GM12892 (cell line): ENCODE data around the gene C1QTNF1.
"Not testable (repeated sequence)": the region's sequence is repeated elsewhere in the genome, so short reads cannot be mapped to it uniquely, and the experiment has no call there.

Experiments used
- DNase-seq: peaks from one replicate; pipeline ENCODE4 v3.0.0; 2011; ENCODE audit not compliant: insufficient read length
- FAIRE-seq: peaks from 2 replicates; lab custom pipeline; 2011; peaks lifted over from hg19 to GRCh38; lab: Jason Lieb, UNC
- POLR2A ChIP-seq: IDR thresholded peaks from 2 replicates; pipeline ENCODE4 v1.6.1; 2011; ENCODE audit warnings: low read depth, low read length, control low read depth
- POLR2AphosphoS5 ChIP-seq: IDR thresholded peaks from 2 replicates; pipeline ENCODE4 v1.6.1; 2011; ENCODE audit warnings: low read depth, low read length, control low read depth
- TAF1 ChIP-seq: IDR thresholded peaks from 2 replicates; pipeline ENCODE4 v1.6.1; 2011; ENCODE audit warnings: low read depth, mild to moderate bottlenecking, control low read depth, low read length, borderline replicate concordance

Gene C1QTNF1

DNA sequence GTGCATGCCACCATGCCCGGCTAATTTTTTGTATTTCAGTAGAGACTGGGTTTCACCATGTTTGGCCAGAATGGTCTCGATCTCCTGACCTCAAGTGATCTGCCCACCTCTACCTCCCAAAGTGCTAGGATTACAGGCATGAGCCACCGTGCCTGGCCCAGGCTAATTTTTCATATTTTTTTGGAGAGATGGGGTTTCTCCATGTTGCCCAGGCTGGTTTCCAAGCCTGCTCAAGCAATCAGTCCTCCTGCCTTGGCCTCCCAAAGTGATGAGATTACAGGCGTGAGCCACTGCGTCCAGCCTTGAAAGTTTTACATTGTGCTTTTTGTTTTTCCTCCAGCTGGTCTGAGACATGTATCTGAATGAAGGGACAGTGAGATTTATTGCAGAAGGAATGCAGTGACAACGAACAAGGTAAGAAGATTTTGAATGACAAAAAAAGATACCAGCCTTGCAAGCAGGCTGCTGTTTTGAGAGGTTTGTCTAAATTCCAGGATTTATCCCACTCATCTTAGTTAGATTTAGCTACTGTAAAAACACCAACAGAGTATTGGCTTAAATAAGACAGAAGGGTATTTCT lies 47.3 kb downstream of the C1QTNF1 start:
- FAIRE-seq = no peak
- no peak for TF ChIP-seq POLR2A
- TF ChIP-seq POLR2AphosphoS5 = no peak
- no peak for TF ChIP-seq TAF1
- DNase-seq = no peak

DNA sequence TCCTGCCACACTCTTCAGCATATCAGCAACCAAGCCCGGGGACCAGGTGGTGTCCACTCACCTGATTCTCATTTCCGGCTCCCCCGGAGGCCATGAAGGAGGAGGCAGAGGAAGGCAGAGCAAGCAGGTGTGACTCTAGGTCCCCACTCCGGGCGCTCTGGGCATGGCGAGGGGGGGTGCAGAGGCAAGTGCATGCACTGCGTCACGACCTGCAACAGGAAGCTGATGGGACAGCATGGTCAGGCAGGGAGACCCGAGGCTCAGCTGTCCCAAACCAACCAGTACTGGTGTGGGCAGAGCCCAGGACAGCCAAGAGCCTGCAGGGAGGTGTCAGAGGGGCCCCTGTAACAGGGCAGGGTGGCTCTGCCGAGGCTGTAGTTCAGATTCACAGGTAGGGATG lies 48.6 kb downstream of the C1QTNF1 start:
- TF ChIP-seq POLR2A (no peak), POLR2AphosphoS5 (no peak), TAF1 (no peak)
- no peak for FAIRE-seq
- no peak for DNase-seq

- no peak for TF ChIP-seq POLR2A
- no peak for TF ChIP-seq TAF1
- TF ChIP-seq POLR2AphosphoS5 = no peak
- FAIRE-seq = no peak
Observed at GRCh38 chr17:79073016-79073705, 49.2 kb downstream of the C1QTNF1 start.

DNA sequence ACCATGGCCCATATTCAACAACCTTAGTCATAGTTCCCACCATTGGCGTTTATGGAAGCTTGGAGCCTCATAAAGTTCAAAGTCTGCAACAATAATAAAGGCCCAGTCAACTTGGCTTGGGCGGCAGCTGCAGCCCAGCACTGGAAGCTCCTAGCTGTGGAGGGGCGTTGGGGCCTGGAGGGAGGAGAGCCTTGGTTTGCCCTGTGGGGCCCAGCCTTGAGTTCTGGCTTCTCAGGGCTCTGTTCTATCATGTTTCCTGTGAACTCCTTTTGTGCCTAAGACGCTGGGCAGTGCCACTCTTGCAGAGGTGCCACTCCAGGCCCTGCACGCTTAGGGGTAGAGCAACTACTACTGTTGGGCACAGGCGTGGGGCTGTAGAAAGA lies 49.7 kb downstream of the C1QTNF1 start:
- FAIRE-seq = no peak

More at GRCh38 chr17:79073016-79073705, 49.2 kb downstream of the C1QTNF1 start:
- DNase-seq = no peak

GRCh38 chr17:79074121-79074648 lies 50.2 kb downstream of the C1QTNF1 start:
- not testable (repeated sequence) for FAIRE-seq, DNase-seq

More for the DNA sequence above, 49.7 kb downstream of the C1QTNF1 start:
- no peak for TF ChIP-seq POLR2AphosphoS5
- no peak for TF ChIP-seq TAF1
- TF ChIP-seq POLR2A = no peak
- DNase-seq = no peak

GRCh38 chr17:79074649-79075445 lies 50.9 kb downstream of the C1QTNF1 start, which contains the start of gene ENGASE:
Gene ENGASE, plus strand, starts transcription at chr17:79074824. Its CDS starts 121 bp downstream, at chr17:79074945.
- FAIRE-seq (peak; percentile 95), DNase-seq (peak; percentile 99)
- TF ChIP-seq POLR2A (peak; percentile 62; the same call in 1 of the 2 replicates), TAF1 (no peak)

DNA sequence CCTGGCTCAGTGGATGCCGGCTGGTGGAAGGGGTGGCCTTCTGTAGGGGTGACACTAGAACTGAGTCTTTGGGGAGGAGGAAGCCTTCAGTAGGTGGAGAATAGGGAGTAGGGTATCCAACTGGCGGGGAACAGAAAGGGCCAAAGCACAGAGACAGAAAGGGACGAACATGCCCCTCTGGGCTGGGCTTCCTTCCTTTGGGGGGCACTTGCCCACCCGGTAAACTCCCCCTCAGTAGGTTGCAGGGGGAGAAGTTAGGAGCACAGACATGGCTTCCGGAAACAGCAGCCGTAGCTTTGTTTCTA lies 51.4 kb downstream of the C1QTNF1 start:
- FAIRE-seq (no peak), DNase-seq (no peak)
- no peak for TF ChIP-seq POLR2AphosphoS5
- no peak for TF ChIP-seq TAF1

DNA sequence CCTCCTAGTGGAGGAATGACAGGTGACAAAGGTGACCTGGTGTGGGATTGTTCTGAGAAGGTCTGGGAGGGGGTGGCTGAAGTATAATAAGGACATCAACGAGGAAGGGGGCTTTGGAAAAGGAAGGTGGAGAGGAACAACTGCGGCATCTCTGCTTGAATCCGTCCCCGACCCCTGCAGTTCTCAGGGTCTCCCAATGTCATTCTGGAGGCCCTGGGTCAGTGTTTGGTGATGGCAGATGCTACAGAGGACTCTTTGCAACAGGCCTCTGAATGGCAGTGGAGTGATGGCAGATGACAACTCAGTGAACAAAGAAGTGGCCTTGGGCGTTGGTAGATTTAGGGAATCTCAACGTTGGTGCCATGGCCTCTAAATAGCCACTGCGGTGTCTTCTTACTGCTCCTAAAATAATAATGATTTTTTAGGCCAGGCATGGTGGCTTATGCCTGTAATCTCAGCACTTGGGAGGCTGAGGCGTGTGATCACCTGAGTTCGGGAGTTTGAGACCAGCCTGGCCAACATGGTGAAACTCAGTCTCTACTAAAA lies 52.0 kb downstream of the C1QTNF1 start:
- FAIRE-seq = no peak
- TF ChIP-seq POLR2A = no peak
- TF ChIP-seq POLR2AphosphoS5 = no peak
- no peak for TF ChIP-seq TAF1
- no peak for DNase-seq

GRCh38 chr17:79077587-79077986 lies 53.6 kb downstream of the C1QTNF1 start:
- FAIRE-seq = no peak
- TF ChIP-seq TAF1 = no peak
- no peak for TF ChIP-seq POLR2A
- TF ChIP-seq POLR2AphosphoS5 = no peak
- DNase-seq = no peak

DNA sequence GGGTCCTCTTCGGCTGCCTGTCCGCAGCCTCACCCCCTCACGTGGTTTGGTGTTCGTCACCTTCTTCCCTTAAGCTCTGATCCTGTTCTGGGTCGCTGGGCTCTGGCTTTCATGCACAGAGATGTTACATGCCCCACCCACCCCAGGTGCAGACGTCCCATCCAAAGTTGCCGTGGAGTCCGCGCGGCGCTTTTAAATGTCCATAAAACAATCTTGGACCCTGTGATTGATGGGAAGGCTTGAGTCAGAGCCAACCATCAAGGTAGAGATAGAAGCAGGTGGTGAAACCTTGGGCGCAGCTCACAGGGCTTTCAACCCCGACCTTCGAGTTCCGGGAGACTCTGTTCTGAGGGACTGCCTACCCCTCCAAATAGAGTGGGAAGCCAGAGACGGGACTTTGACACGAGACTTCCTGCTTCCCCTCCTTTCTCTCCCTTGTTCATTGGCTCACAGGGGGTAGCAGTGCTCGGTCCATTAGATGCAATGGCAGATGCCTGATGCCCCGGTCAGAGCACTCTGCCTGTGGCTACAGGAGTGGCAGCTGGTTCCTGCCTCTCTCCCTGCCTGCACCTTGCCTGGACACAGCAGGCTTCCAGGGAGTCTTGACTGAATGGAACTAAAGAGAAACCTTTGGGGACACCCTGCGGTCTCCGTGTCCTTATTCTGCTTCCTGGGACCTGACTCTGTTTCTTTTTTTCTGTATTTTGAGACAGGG lies 54.7 kb downstream of the C1QTNF1 start:
- FAIRE-seq (no peak), DNase-seq (no peak)
- TF ChIP-seq POLR2A (no peak), POLR2AphosphoS5 (no peak), TAF1 (no peak)

DNA sequence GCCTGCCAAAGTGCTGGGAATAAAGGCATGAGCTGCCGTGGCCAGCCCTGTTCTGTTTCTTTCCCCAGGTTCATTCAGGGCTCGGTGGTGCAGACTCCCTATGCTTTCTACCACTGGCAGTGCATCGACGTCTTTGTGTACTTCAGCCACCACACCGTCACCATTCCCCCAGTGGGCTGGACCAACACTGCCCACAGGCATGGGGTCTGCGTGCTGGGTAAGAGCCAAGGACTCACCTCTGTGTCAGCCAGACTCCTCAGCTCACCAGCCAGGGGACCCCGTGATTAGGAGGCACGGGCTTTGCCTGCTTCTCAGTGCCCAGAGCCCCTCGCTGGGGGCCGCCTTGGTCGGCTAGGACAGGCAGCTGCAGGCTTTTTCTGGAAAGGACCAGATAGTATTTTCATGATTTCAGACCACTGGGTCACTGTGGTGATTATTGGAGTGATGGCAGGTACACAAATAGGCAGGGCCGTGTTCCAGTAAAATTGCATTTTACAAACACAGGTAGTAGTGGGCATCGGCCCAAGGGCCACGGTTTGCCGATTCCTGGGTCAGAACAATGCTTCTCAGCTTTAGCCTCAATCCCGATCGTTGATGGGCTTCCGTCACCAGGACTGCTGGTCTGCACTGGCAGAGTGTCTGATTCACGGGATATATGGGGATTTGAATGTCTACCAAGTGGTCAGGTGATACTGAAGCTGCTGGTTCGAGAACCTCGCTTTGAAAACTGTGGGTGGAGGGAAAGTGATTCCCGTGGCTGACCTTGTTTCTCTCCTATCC lies 55.6 kb downstream of the C1QTNF1 start:
- TF ChIP-seq TAF1 = no peak
- TF ChIP-seq POLR2AphosphoS5 = no peak
- no peak for TF ChIP-seq POLR2A
- DNase-seq (no peak), FAIRE-seq (no peak)
